ENCODE results near the gene CD93.

Gene CD93

DNA sequence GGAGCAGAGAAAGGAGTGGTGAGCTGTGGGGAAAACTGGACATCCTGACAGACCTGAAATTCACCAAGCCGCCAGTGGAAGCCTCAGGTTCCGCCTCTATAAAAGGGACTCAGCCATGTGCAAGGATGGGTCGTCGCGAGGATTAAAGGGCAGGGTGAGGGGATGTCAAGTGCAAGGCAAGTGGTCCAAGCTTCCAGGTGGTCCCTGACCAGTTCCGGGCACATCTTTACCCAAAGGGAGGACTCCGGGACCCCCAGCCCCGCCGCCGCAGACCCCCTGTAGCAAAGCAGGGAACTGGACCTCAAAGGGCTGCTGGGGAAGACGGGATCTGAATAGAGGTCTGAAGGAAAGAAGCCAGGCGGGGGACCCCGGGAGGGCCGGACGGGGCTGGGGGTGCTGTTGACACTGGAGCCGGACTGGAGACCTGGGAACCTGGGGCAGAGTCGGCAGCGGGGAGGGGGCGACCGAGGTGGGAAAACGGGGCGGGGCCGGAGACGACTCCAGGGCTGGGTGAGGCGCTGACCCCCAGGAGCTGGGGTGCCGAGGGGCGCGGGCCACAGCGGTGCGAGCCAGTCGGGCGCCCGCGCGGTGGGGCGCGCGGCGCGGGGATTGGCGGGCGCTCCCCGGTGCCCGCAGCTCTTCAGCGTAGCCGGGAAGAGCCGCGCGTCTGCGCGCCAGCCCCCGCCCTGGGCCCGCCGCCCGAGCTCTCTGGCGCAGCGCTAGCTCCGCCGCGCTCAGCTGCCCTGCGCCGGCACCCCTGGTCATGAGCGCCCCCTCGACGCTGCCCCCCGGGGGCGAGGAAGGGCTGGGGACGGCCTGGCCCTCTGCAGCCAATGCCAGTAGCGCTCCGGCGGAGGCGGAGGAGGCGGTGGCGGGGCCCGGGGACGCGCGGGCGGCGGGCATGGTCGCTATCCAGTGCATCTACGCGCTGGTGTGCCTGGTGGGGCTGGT is 51.1 kb downstream of the CD93 start, which contains the start of gene SSTR4:
TSS of gene SSTR4 (plus strand) at position 592 of the 951 bp plus-strand sequence. CDS start at position 764, 172 bp downstream.
- DNase-seq (ENCODE audit: low spot score), result no peak

DNA sequence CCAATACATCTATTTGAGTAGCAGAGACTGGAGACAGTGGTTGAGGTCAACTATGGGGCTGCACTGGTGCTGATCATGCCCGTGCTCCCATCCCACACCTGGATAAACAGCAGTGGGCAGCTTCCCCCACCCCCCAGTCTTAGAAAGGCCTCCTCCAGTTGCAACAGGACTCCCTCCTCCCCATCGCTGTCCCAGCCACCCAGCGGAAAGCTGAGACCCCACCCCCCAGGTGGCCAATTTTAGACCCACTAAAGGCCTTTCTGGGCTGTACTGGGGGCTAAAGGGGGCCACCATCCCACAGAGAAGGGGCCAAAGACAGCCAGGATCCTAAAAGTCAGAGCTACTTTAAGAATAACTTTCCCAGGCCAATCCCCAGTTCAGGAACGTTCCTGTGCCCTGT is 52.2 kb downstream of the CD93 start:
- DNase-seq (ENCODE audit: low spot score), result no peak

DNA sequence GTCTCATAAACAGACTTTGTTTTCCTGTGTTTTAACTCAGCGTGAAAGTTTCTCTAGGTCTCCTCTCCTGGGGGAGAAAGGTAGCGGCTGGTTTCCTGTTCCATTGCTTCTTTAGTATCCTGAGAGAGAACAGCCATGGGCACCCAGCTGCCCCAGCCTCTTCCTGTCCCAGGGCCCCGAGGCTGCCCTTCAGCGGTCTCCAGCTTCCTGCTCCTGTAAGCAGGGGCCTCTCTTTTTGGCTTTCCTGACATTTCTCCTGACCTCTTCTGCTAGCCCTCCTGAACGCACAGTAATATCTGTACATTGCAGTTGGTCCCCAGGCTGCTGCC is 53.4 kb downstream of the CD93 start:
- no peak for DNase-seq (ENCODE audit: low spot score)

DNA sequence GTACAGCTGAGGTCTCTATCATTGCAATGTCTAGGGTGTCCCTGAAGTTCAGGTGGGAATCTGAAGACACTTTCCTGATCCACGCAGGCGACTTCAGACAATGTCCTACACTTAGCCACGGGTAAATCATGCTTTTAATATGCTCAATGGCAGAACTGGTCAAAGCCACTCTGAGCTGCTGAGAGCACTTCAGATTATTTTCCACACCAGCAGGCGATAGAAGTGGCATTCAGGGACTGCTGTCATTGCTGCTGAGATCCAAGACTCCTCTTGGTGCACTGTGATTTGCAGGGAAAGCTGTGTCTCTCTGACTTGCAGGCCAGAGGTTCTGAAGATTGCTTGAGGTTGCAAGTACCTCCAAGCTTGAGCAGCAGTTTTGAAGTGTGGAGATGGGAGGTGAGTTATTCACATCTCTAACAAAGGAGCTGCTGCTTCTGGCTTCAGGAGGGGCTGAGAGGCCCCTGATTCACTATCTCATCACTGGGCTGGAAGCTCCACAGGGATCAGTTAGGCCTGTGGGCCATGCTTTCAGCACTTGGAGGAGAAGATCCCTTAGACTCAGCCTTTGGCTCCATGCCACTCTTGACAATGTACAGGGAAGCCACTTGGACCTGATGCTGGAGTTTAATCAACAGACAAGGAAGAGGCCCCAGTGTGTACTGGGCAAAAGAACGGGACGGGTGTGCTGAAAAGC is 53.9 kb downstream of the CD93 start:
- no peak for DNase-seq (ENCODE audit: low spot score)

DNA sequence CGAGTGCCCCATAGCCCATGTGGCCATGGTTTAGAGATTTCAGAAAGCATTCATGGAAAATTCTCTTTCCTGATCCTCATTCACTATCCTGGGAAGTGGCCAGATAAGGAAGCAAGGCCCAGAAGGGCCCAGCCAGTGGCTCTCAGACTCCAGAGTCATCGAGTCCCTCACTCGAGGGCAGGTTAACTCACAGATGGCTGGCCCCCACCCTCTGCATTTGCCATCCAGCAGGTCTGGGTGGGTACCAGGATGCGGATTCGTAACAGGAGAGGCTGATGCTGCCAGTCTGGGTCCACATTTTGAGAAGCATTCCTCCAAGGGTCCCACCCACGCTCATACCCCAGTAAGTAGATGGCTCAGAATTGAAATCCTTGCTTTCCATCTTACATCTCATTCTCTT is 54.8 kb downstream of the CD93 start:
- no peak for DNase-seq (ENCODE audit: low spot score)
